Measurements from ENCODE around the gene PABPC3. TPM values are rescaled to one million over a fixed set of nuclear protein-coding genes. Genes with fewer than 3 reads are reported as not detected.

The PABPC3 gene
- total and polyA plus RNA-seq, 2 of the 8 experiments (the other 6 are each of a cell fraction or from before 2014, with no cell fraction given): 0.18 to 0.48 TPM

DNA sequence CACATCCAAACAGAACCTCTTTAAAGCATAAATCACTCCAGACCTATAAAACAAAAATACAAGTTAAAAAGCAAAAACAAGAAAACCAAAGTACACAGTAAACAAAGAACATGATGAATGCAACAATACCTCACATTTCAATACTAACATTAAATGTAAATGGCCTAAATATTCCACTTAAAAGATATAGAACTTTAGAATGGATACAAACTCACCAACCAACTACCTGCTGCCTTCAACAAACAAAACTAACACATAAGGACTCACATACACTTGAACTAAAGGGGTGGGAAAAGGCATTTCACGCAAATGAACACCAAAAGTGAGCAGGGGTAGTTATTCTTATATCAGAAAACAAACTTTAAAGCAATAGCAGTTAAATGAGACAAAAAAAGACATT lies 44.9 kb upstream of the PABPC3 start:
- no peak overlapping the region for H3K14ac ChIP-seq (ENCODE audit: insufficient read length)
- no peak overlapping the region for H2BK120ac ChIP-seq (replicated peaks; ENCODE audit: low read depth, low read length)
- FAIRE-seq (no peak), DNase-seq (ENCODE audit: low read depth in 1 of 2, low spot score in 2 of 2) (no peak)
- no peaks in the 10 kb centered on the region for H3K9me3 ChIP-seq (ENCODE audit: insufficient read depth in 2 of 2, low read depth in 1 of 2, low read length in 1 of 2)
- no peak overlapping the region for H4K91ac ChIP-seq (replicated peaks; ENCODE audit: insufficient read length, low read length)
- no peak overlapping the region for H2BK12ac ChIP-seq (ENCODE audit: low read depth, low read length)
- H3K56ac ChIP-seq (replicated peaks; ENCODE audit: insufficient read length, low read depth, low read length): no peak overlapping the region
- H2AFZ ChIP-seq (ENCODE audit: low read length): no peak overlapping the region
- no peak overlapping the region for H3K4ac ChIP-seq (replicated peaks; ENCODE audit: insufficient read length, low read depth, low read length)
- H2BK5ac ChIP-seq (ENCODE audit: low read depth, low read length): no peak overlapping the region
- no peak overlapping the region for H3K27ac ChIP-seq (ENCODE audit: low read depth, low read length)
- H3K4me1 ChIP-seq (replicated peaks in 1 of 4; ENCODE audit: control insufficient read depth in 3 of 4, insufficient read depth in 4 of 4, low read length in 3 of 4): peaks cover 0 to 2% (median 0%) of the 10 kb centered on the region in 4 experiments; a peak in 3 of 7 replicates
- H4K20me1 ChIP-seq (replicated peaks in 1 of 2; ENCODE audit: control insufficient read depth in 1 of 2, insufficient read depth in 2 of 2, low read length in 2 of 2): no peaks in the 10 kb centered on the region
- CTCF ChIA-PET (ENCODE audit: partially characterized antibody): interaction anchor here (0.8 to 3.1 kb wide), 3 partner anchors 14 to 46 kb away, joined by 3 to 14 read pairs (median 4); no protein-coding TSS in a partner anchor
- no peaks in the 10 kb centered on the region for H3K79me1 ChIP-seq (ENCODE audit: low read depth, low read length)
- H3K36me3 ChIP-seq (ENCODE audit: control insufficient read depth in 2 of 4, insufficient read depth in 4 of 4, low read length in 3 of 4): no peaks in the 10 kb centered on the region
- peaks cover 0 to 10% (median 6%) of the 10 kb centered on the region in 4 experiments; a peak in 4 of 7 replicates for H3K27me3 ChIP-seq (replicated peaks in 1 of 4; ENCODE audit: control insufficient read depth in 3 of 4, extremely low read depth in 1 of 4, insufficient read depth in 3 of 4, low read length in 3 of 4)
- TF ChIP-seq POLR2A (IDR thresholded peaks at IDR 0.05; ENCODE audit: control extremely low read depth in 1 of 2, low read depth in 2 of 2, low read length in 2 of 2) (no peak), NRF1 (IDR thresholded peaks at IDR 0.05; ENCODE audit: low read depth, low read length) (no peak), CHD1 (IDR thresholded peaks at IDR 0.05; ENCODE audit: low read depth, low read length) (no peak), TAF1 (IDR thresholded peaks at IDR 0.05; ENCODE audit: low read depth, low read length) (no peak), PHF8 (conservative IDR thresholded peaks at IDR 0.05; ENCODE audit: low read depth, low read length) (no peak)
- no peak overlapping the region for H3K4me2 ChIP-seq (ENCODE audit: insufficient read depth in 1 of 2, low read depth in 2 of 2, low read length in 2 of 2)
- H3K23me2 ChIP-seq (ENCODE audit: low read depth, low read length): peaks cover 6% of the 10 kb centered on the region; the same call in 1 of the 2 replicates
- POLR2A ChIA-PET (ENCODE audit: partially characterized antibody): no interaction called here
- no peak overlapping the region for H3K18ac ChIP-seq (ENCODE audit: extremely low read depth, low read length)
- WGBS, 2 experiments (ENCODE audit: extremely low coverage in 1 of 2, insufficient coverage in 1 of 2, insufficient read length in 1 of 2, insufficient replicate concordance in 2 of 2, low coverage in 1 of 2, low lambda C conversion rate in 2 of 2, missing lambda C conversion rate in 1 of 2): 100% methylated on average over 1 of the region's 1 CpG; no CpG with 5 or more reads in 1 of the 2 experiments
- no peak overlapping the region for H3K4me3 ChIP-seq (ENCODE audit: extremely low read depth in 1 of 4, insufficient read depth in 2 of 4, low read depth in 3 of 4, low read length in 4 of 4)
- no peak overlapping the region for H2AK5ac ChIP-seq (ENCODE audit: low read depth, low read length)
- H2BK15ac ChIP-seq (ENCODE audit: low read length): no peak overlapping the region
- no peaks in the 10 kb centered on the region for H3K79me2 ChIP-seq (ENCODE audit: control insufficient read depth in 1 of 2, insufficient read depth in 2 of 2, low read length in 2 of 2)
- no peak overlapping the region for H3K9ac ChIP-seq (replicated peaks in 1 of 4; ENCODE audit: extremely low read depth in 1 of 4, low read depth in 3 of 4, low read length in 3 of 4)
- no peak overlapping the region for H4K8ac ChIP-seq (ENCODE audit: extremely low read depth, insufficient read depth, low read length)
- H4K5ac ChIP-seq (ENCODE audit: insufficient read length, low read depth, low read length): no peak overlapping the region
- H2BK20ac ChIP-seq (ENCODE audit: low read length): no peak overlapping the region
- no peak overlapping the region for H3K23ac ChIP-seq (ENCODE audit: insufficient read length)
